ENCODE data around the gene ALAD.

Gene ALAD

GRCh38 chr9:113343732-113344231 lies 57.3 kb downstream of the ALAD start:
- DNase-seq, result no peak

DNA sequence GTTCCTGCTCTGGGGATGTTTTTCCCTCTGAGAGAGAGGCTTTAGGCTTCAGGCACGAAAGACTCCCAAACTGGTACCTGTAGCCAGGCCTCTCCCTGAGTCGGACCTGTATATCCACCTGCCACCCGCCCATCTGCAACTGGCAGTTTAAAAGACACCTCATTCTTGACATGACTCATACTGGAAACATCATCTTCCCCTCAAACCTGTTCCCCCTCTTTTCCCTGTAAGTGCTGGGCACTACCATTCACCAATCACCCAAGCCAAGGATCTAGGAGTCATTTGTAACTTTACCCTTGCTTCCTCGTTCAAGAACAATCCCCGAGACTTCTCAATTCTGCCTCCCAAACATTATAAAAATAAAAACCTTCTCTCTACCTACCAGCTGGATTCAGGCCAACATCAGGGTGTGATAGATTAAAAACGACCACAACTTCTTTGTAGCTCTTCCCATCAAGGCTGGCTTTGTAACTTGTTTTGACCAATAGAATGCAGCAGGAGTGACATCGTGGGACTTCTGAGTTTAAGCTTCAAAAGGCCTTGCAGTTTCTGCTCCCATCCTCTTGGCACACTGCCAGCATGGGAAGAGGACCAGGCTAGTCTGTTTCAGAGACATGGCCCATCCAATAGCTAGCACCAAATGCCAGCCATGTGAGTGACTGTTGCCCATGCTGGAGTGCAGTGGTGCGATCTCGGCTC lies 59.2 kb downstream of the ALAD start:
- DNase-seq, result peak; percentile 29

DNA sequence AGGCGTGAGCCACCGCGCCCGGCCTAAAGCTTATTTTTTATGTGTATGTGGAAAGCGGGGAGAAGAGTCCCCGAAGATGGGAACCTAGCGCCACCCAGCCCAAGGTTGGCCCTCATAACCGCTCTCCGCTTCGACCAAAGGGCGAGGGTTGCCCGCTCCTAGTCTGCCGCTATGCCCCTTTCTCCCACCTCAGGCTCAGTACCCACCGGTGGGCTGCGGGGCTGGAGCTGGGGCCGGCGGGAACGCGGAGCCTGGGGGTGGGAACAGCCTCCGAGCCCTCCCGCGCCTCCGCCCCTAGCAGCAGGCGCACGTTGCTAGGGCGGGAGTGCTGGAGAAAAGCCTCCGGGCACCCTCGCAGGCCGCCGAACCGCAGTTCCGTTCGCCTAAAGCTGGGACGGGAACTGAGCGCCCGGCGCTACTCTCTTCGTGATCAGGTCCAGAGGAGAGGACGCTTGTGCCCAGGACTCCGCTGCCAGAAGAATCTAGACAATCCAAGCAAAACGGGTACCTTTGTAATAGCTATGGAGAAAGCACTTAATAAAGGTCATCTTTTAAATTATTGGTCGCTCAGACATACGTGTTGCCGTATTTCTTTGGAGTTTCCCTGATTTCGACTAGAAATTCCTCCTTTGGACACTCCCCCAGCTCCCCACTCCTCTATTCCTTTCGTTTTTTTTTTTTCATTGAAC lies 60.9 kb downstream of the ALAD start, which contains the start of gene WDR31:
Gene WDR31, minus strand, starts transcription at position 265 of the 689 bp plus-strand sequence. CDS start 8,253 bp downstream, outside the sequence.
- peak; percentile 79 for DNase-seq

- no peak for DNase-seq
Observed at GRCh38 chr9:113337714-113338113, 63.4 kb downstream of the ALAD start.

Data from CD4-positive, alpha-beta T cell treated with Interleukin-21 for 1 hour (primary cell).